NCI-H345 (cell line): ENCODE measurements around the gene CTNNBL1.
"Not testable (repeated sequence)": the region's sequence is repeated elsewhere in the genome, so short reads cannot be mapped to it uniquely, and the experiment has no call there.

Experiments
- DNase-seq: peaks from one replicate; lab custom pipeline; 2025; lab: John Stamatoyannopoulos, UW

The CTNNBL1 gene

DNA sequence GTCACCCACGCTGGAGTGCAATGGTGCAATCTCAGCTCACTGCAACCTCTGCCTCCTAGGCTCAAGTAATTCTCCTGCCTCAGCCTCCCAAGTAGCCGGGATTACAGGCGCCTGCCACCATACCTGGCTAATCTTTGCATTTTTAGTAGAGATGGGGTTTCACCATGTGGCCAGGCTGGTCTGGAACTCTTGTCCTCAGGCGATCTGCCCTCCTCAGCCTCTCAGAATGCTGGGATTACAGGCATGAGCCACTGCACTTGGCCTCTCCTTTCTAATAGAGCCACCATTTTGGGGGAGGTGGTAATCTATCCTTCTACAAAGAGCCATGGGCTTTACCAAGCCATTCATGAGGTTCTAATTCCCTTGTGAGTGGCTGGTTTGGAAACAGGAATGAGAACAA is 14.1 kb upstream of the CTNNBL1 start:
- not testable (repeated sequence) for DNase-seq

DNA sequence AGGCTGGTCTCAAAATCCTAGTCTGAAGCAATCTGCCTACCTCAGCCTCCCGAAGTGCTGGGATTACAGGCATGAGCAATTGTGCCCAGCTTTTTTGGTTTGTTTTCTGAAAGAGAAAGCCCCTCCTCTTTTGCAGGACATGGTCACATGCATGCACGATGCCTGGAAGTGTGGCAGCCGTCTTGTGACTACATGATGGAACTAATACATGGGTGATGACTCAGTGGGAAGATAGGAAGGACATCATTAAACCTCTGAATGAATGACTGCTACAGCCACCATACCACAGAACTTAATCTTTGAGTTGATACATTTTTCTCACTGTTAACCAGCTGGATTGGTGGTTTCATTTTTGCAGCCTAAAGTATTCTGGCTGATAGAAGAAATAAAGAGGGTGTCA is 13.4 kb upstream of the CTNNBL1 start:
- DNase-seq = no peak

DNA sequence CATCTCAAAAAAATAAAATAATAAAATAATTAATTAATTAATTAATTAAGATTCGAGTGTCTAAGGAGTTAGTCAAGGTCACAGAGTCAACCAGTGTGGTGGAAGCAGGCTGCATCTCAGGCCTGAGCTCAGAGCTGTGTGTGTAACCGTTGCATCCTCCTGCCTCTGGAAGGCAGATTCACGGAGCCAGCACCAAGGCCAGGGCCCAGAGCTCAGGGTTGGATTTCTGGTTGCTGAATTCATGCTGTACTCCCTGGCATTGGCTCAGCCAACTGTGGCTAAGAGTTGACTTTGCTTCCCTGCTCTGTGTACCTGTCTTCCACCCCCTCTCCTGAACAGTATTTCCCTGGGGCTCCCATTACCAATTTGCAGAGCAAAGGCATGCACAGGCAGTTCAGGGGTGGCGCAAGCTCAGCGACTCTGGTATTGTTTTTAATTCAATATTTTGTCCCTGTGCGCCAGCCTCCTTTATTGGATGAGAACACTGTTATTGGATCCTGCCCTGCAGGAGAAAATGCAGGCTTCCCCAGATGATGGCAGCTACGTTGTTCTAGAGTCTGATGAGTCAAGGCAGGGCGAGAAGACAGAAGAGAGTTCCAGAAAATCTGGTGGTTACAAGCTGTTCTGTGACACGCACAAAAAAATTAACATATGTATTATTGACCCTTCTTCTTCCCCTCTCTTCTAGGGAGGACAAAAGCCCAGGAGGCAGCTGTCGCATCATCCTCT is 12.3 kb upstream of the CTNNBL1 start:
- DNase-seq = no peak

DNA sequence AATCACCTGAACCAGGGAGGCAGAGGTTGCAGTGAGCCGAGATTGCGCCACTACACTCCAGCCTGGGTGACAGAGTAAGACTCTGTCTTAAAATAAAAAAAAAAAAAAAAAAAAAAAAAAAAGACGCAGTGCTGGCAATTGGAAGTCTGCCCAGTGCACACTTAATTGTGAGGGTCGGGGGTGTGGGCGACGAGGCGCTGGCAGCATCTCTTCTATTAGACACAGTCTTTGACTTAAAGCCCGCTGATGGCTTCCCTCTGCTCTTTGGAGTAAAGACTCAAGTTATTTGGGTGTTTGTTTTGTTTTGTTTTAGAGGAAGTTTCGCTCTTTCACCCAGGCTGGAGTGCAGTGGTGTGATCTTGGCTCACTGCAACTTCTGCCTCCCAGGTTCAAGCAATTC is 10.7 kb upstream of the CTNNBL1 start:
- not testable (repeated sequence) for DNase-seq

- DNase-seq = no peak
These were observed 6.9 kb upstream of the CTNNBL1 start for GRCh38 chr20:37686762-37687477.

GRCh38 chr20:37687478-37687805 is 6.4 kb upstream of the CTNNBL1 start:
- no peak for DNase-seq

- no peak for DNase-seq
These were observed 5.7 kb upstream of the CTNNBL1 start for GRCh38 chr20:37688093-37688492.

DNA sequence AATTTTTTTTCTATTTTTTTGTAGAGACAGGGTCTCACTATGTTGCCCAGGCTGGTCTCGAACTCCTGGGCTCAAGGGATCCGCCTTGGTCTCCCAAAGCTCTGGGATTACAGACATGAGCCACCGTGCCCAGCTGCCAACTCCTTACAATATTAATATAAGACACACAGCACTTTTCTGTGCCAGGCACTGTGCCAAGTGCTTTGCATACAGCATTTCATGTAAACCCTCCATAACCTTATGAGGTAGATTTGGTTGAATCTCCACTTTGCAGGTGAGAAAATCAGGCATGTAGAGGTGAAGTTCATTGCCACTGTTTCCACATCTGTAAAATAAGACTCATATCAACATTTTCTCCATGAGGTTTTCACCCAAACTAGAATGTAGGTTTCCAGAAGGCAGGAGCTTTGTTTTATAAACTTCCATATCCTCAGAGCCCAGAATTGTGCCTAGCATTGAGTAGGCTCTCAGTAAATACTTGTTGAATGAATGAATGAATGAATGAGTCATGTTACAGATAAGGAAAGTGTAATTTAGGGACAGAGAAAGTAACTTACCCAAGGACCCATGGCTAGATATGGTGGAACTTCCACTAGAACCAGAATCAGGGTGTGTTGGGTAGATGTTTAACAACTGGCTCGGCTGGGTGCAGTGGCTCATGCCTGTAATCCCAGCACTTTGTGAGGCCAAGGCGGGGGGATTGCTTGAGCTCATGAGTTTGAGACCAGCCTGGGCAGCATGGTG is 3.0 kb upstream of the CTNNBL1 start:
- DNase-seq = no peak

DNA sequence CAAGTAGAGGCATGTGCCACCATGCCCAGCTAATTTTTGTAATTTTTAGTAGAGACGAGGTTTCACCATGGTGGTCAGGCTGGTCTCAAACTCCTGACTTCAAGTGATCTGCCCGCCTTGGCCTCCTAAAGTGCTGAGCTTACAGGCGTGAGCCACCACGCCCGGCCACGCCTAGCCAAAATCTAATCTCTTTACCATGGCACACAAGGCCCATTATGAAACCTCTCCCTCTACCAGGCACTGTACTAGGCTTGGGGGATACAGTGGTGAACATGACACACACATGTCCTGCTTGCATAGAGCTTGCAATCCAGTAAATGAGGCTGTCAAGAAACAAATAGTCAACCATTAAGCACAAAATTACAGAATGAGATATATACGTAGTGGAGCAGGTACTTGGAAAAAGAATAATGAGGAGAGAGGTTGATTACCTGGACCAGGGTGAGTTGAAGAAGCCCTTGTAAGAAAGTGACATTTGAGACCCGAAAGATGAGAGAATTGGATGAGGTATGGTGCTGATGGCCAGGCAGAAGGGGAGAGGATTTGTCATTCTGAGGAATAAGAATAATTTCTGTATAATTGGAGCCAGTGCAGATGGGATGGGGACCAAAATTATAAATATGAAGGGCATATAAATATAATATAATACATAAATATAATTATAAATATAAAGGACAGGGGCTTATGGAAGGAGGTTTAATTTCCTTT is 1.2 kb upstream of the CTNNBL1 start:
- DNase-seq = no peak

GRCh38 chr20:37693242-37693634 is 592 bp upstream of the CTNNBL1 start:
- DNase-seq = no peak

DNA sequence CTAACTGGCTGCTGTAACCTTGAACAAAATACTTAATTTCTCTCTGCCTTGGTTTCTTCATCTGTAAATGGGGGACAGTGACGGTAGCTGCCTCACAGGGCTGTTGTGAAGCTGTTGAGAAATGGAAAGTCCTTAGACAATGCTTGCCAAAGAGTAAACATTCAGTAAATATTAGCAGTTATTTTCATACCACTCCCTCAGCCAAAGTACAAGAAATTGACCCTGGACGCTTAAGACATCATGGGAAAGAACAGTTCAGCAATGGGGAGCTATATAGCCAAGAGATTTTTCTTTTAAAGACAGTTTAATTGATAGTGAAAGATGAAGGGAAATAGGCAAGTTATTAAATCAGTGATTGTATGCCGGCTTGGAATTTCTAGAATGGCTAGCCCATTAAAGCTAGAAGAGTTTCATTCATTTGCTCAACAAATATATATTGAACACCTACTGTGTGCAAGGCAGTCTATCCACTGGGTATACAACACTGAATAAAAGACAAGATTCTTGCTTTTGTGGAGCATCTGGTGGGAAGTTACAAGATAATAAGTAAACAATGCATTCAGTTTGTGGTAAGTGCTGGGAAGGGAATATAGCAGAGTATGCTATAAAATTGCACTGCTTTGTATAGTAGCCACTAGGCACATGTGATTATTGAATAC is 2.0 kb downstream of the CTNNBL1 start:
- DNase-seq = no peak

GRCh38 chr20:37697314-37697713 is 3.5 kb downstream of the CTNNBL1 start:
- no peak for DNase-seq

- DNase-seq = no peak
These were observed 5.4 kb downstream of the CTNNBL1 start for GRCh38 chr20:37699202-37699601.

DNA sequence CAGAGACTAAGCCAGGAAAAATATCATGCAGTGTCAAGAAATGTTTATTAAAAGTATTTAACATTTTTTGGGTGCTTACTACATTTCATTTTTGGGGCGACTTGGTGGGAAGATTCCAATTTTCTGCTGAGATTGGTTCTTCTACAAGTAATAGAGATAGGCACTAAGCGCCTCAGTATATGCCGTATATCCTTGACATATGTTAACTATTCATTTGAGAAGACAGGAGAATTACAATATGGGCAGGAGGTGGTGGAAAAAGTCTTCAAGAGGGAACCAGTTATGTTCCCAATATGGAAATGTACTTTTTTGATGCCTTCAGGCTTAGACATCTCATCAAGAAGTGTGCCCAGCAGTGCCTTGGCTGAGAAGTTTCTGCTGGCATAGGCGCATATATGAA is 6.5 kb downstream of the CTNNBL1 start:
- no peak for DNase-seq

DNA sequence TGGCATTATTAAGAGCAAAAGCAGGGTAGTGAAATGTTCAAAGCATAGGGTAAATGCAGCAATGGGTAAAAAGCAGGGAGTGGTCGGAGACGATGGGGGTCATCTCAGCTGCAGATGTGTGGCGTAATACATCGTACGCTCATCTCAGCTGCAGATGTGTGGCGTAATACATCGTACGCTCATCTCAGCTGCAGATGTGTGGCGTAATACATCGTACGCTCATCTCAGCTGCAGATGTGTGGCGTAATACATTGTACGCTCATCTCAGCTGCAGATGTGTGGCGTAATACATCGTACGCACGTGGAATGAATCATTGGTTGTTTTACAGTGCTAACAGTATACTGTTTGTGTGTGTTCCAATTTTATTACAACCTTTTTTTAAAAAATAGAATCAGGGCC is 7.8 kb downstream of the CTNNBL1 start:
- DNase-seq = not testable (repeated sequence)

- DNase-seq = no peak
These were observed 8.7 kb downstream of the CTNNBL1 start for GRCh38 chr20:37702403-37703034.

DNA sequence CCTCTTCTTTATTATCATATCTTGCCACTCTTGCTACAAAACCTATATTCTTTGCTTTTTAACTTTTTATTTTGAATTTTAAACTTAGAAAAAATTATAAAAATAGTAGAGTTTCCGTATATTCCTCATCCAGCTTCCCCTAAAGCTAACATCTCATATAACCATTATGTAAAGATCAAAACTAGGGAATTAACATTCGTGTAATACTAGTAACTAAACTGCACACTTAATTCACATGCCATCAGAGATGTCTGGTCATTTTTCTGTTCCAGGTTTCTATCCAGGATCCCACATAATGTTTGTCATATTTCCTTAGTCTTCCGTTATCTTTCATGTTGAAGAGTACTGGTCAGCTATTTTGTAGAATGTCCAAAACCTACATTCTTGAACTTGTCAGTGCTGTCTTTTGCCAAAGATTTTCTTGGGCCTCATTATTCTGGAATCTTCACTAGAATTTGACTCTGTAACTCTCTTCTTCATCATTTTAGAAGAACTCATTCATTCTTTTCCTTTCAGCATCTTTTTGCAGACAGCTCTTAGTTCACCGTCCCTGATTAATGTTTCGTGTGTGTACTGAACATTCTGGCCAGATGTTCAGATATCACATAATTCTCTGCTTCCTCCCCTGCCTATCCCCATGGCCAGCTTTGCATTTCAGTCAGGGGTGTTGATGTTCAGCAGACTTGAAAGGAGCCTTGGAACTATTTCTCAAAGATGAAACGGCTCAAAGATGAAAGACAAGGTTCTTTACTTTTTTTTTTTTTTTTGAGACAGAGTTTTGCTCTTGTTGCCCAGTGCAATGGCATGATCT is 9.4 kb downstream of the CTNNBL1 start:
- no peak for DNase-seq

GRCh38 chr20:37704955-37705354 is 11.1 kb downstream of the CTNNBL1 start:
- DNase-seq = no peak

DNA sequence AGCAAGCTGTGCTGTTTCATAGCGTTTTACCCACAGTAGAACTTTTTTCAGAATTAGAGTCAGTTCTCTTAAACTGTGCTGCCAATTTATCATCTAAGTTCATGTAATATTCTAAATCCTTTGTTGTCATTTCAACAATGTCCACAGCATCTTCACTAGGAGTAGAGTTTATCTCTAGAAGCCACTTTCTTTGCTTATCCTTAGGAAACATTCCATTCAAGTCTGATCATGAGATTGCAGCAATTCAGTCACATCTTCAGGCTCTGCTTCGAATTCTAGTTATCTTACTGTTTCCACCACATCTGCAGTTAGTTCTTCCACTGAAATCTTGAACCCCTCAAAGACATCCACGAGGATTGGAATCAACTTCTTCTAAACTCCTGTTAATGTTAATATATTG is 12.5 kb downstream of the CTNNBL1 start:
- DNase-seq = no peak

GRCh38 chr20:37711001-37711400 is 17.2 kb downstream of the CTNNBL1 start:
- no peak for DNase-seq
